OCI-LY7 (cell line): ENCODE data around the gene TRAF2. TPM values are rescaled to one million over a fixed set of nuclear protein-coding genes. Genes with fewer than 3 reads are reported as not detected.

Source experiments
- BruUV-seq: library from RNA; stranded (reverse); fragments of 400-500 nt; replicated peaks from 2 replicates; lab custom pipeline; 2021; lab: Mats Ljungman, UMichigan
- CTCF ChIA-PET: fragments of 300-600 bp; sonication (Branson Sonifier 250); formaldehyde crosslinking; loops from one replicate; lab custom pipeline; 2022; ENCODE audit warnings: antibody characterized with exemption; ENCODE audit not compliant: unreplicated experiment; lab: Charles Lee
- POLR2A ChIA-PET: fragments of 300-600 bp; sonication (Branson Sonifier 250); formaldehyde crosslinking; loops from one replicate; lab custom pipeline; 2022; ENCODE audit warnings: antibody characterized with exemption; lab: Charles Lee
- DNase-seq: peaks from one replicate; pipeline ENCODE4 v3.0.0-alpha.2; 2015; ENCODE audit warnings: low spot score
- H2AFZ ChIP-seq: fragments of 200-600 bp; sonication (generic), shearing (Covaris generic); 2 replicates; pipeline ENCODE4 v1.6.1; 2014; ENCODE audit warnings: mild to moderate bottlenecking, antibody characterized with exemption, low read length, moderate library complexity
- H3K27ac ChIP-seq: fragments of 200-600 bp; sonication (generic); 2 replicates; pipeline ENCODE4 v1.5.1; 2014; ENCODE audit warnings: mixed run types, low read depth, mild to moderate bottlenecking, moderate library complexity, low read length, inconsistent platforms; ENCODE audit not compliant: poor library complexity, severe bottlenecking
- H3K36me3 ChIP-seq: fragments of 200-600 bp; sonication (generic); 2 replicates; pipeline ENCODE4 v1.6.1; 2014; ENCODE audit warnings: mild to moderate bottlenecking, antibody characterized with exemption, low read length, moderate library complexity, mixed read lengths; ENCODE audit not compliant: insufficient read depth
- H3K4me1 ChIP-seq: fragments of 200-600 bp; sonication (generic); 2 replicates; pipeline ENCODE4 v1.5.1; 2014; ENCODE audit warnings: mild to moderate bottlenecking, low read length; ENCODE audit not compliant: insufficient read depth, poor library complexity, severe bottlenecking
- H3K4me2 ChIP-seq: fragments of 200-600 bp; sonication (generic); 2 replicates; pipeline ENCODE4 v1.6.1; 2014; ENCODE audit warnings: mild to moderate bottlenecking, low read length
- H3K4me3 ChIP-seq: fragments of 200-600 bp; sonication (generic); 2 replicates; pipeline ENCODE4 v1.5.1; 2014; ENCODE audit warnings: mild to moderate bottlenecking, low read depth, low read length; ENCODE audit not compliant: poor library complexity, severe bottlenecking
- H3K79me2 ChIP-seq: fragments of 200-600 bp; sonication (generic); 2 replicates; pipeline ENCODE4 v1.6.1; 2016; ENCODE audit warnings: low read depth, mild to moderate bottlenecking, low read length, moderate library complexity, mixed read lengths; ENCODE audit not compliant: insufficient read depth
- H3K9me2 ChIP-seq: fragments of 200-600 bp; sonication (generic); 2 replicates; pipeline ENCODE4 v1.6.1; 2016; ENCODE audit warnings: mild to moderate bottlenecking, low read length, mixed read lengths; ENCODE audit not compliant: insufficient read depth
- H3K9me3 ChIP-seq: fragments of 200-600 bp; sonication (generic); 2 replicates; pipeline ENCODE4 v1.6.1; 2014; ENCODE audit warnings: mild to moderate bottlenecking, mixed run types, low read length, mixed read lengths
- H4K20me1 ChIP-seq: fragments of 200-600 bp; sonication (generic); 2 replicates; pipeline ENCODE4 v1.6.1; 2014; ENCODE audit warnings: mild to moderate bottlenecking, antibody characterized with exemption, low read length, moderate library complexity, mixed read lengths; ENCODE audit not compliant: insufficient read depth
- CTCF ChIP-seq: fragments of 200-600 bp; sonication (generic); conservative IDR thresholded peaks from 2 replicates; pipeline ENCODE4 v1.5.1; 2014; ENCODE audit warnings: mild to moderate bottlenecking, antibody characterized with exemption, low read length, moderate library complexity, mixed read lengths
- EZH2phosphoT487 ChIP-seq: fragments of 200-600 bp; sonication (generic); IDR thresholded peaks from 2 replicates; pipeline ENCODE4 v1.6.1; 2018; ENCODE audit warnings: low read depth, borderline replicate concordance, mild to moderate bottlenecking, mixed run types, antibody characterized with exemption, low read length, moderate library complexity, mixed read lengths
- intact Hi-C: fragments of 100-400 bp; cut with micrococcal nuclease; formaldehyde crosslinking; loops from one replicate; pipeline ENCODE4 v1.10.0; 2022; ENCODE audit not compliant: unreplicated experiment
- total RNA-seq, 2 experiments: library from RNA; depleted of rRNA in 1 of 2; stranded (reverse); fragments of >200 nt in 1 of 2; shearing (Covaris generic) in 1 of 2; gene quantifications; 2 replicates each; pipeline ENCODE4 v1.2.3, GENCODE V29; 2014 to 2022

Gene TRAF2
- total RNA-seq, 2 experiments from 2014 or later: 31.4 to 40.5 TPM

GRCh38 chr9:136898483-136899100 lies 12.3 kb downstream of the TRAF2 start:
- ChIA-PET CTCF (no interaction called here), POLR2A (interaction anchor here (0.9 kb wide), 1 partner anchor 13 kb away, joined by 3 read pairs; no protein-coding TSS in a partner anchor)
- no peak overlapping the region for H3K4me2 ChIP-seq
- H3K36me3 ChIP-seq: peaks cover 75% of the 10 kb centered on the region
- H3K27ac ChIP-seq: no peak overlapping the region
- H4K20me1 ChIP-seq: no peaks in the 10 kb centered on the region; the same call in 1 of the 2 replicates
- H3K4me1 ChIP-seq: no peaks in the 10 kb centered on the region
- TF ChIP-seq CTCF (no peak), EZH2phosphoT487 (no peak)
- no peaks in the 10 kb centered on the region for H3K9me2 ChIP-seq
- H3K79me2 ChIP-seq: peaks cover 16% of the 10 kb centered on the region; the same call in 1 of the 2 replicates
- no peak overlapping the region for H2AFZ ChIP-seq
- no peak overlapping the region for H3K4me3 ChIP-seq
- no peak for DNase-seq
- intact Hi-C loops: no loop called here
- H3K9me3 ChIP-seq: no peaks in the 10 kb centered on the region
- BruUV-seq: no TSS peak

GRCh38 chr9:136899196-136899595 lies 12.9 kb downstream of the TRAF2 start:
- no peak for DNase-seq
- H4K20me1 ChIP-seq: no peaks in the 10 kb centered on the region; the same call in 1 of the 2 replicates
- ChIA-PET CTCF (no interaction called here), POLR2A (no interaction called here)
- no peaks in the 10 kb centered on the region for H3K9me2 ChIP-seq
- peaks cover 76% of the 10 kb centered on the region for H3K36me3 ChIP-seq
- H3K79me2 ChIP-seq: peaks cover 13% of the 10 kb centered on the region; the same call in 1 of the 2 replicates
- H2AFZ ChIP-seq: no peak overlapping the region
- intact Hi-C loops: no loop called here
- no peak overlapping the region for H3K4me3 ChIP-seq
- TF ChIP-seq EZH2phosphoT487: no peak
- TF ChIP-seq CTCF: no peak
- no peak overlapping the region for H3K27ac ChIP-seq
- H3K9me3 ChIP-seq: no peaks in the 10 kb centered on the region
- no TSS peak for BruUV-seq
- H3K4me2 ChIP-seq: no peak overlapping the region
- no peaks in the 10 kb centered on the region for H3K4me1 ChIP-seq

DNA sequence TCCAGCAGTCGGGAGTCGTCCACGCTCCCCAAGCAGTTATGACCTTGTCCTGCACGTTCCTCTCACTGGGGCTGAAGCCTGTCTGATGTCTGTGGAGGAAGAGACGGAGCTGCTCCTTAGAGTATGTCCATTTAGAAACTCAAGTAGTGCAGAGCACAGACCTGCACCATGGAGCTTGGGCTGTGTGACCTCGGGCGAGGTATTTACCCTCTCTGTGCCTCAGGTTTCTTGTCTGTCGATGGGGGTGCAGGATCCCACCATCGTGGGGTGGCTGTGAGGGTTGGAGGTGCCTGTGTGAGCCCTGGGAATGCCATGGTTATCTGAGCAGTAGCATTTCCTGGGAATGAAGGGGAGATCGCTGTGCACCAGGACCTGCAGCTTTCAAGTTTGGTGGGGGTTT lies 14.2 kb downstream of the TRAF2 start:
- H3K27ac ChIP-seq: no peak overlapping the region
- no peak for DNase-seq
- intact Hi-C loops: no loop called here
- CTCF ChIA-PET: no interaction called here
- no peaks in the 10 kb centered on the region for H3K4me1 ChIP-seq
- H3K4me2 ChIP-seq: no peak overlapping the region
- no peaks in the 10 kb centered on the region for H4K20me1 ChIP-seq
- H2AFZ ChIP-seq: no peak overlapping the region
- no peak overlapping the region for H3K4me3 ChIP-seq
- peaks cover 74% of the 10 kb centered on the region for H3K36me3 ChIP-seq
- no peaks in the 10 kb centered on the region for H3K9me2 ChIP-seq
- POLR2A ChIA-PET: no interaction called here
- TF ChIP-seq CTCF (no peak), EZH2phosphoT487 (no peak)
- no peaks in the 10 kb centered on the region for H3K9me3 ChIP-seq
- H3K79me2 ChIP-seq: peaks cover 4% of the 10 kb centered on the region; the same call in 1 of the 2 replicates
- no TSS peak for BruUV-seq
